Measurements from ENCODE around the gene GMCL2.

DNA sequence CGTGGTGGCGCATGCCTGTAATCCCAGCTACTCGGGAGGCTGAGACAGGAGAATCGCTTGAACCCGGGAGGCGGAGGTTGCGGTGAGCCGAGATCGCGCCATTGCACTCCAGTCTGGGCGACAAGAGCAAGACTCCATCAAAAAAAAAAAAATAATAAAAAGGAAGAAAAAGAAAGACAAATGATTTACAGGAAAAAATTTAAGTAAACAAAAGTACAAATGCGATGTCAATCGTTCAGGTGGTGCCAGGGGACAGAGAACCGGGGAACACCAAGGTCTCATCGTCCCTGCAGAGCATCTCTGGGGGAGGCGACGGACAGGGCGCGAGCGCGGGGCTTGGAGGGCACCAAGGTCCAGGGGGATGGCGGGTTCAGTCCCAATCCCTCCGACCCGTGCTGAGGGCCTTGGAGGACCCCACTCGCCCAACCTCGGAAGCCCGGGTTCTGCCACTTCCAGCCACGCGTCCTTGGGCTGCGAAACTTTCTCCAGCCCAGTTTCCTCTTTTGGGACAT, 16.6 kb upstream of the GMCL2 start:
- TF ChIP-seq, protein P1, sequence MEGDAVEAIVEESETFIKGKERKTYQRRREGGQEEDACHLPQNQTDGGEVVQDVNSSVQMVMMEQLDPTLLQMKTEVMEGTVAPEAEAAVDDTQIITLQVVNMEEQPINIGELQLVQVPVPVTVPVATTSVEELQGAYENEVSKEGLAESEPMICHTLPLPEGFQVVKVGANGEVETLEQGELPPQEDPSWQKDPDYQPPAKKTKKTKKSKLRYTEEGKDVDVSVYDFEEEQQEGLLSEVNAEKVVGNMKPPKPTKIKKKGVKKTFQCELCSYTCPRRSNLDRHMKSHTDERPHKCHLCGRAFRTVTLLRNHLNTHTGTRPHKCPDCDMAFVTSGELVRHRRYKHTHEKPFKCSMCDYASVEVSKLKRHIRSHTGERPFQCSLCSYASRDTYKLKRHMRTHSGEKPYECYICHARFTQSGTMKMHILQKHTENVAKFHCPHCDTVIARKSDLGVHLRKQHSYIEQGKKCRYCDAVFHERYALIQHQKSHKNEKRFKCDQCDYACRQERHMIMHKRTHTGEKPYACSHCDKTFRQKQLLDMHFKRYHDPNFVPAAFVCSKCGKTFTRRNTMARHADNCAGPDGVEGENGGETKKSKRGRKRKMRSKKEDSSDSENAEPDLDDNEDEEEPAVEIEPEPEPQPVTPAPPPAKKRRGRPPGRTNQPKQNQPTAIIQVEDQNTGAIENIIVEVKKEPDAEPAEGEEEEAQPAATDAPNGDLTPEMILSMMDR (conservative IDR thresholded peaks at IDR 0.05 in 1 of 2, IDR thresholded peaks at IDR 0.05 in 1 of 2; ENCODE audit: extremely low read depth in 1 of 2, insufficient read depth in 1 of 2, low read depth in 1 of 2, low read length in 2 of 2): no peak
- TF ChIP-seq EZH2 (IDR thresholded peaks at IDR 0.05; ENCODE audit: borderline replicate concordance, low read length): no peak

Measured in mammary epithelial cell (primary cell).